HG03045 (cell line): Measurements from ENCODE around the gene SCYL2.
"Not testable (repeated sequence)": the region's sequence is repeated elsewhere in the genome, so short reads cannot be mapped to it uniquely, and the experiment has no call there.

Experiments
- ATAC-seq: cut with Tn5 transposase; IDR thresholded peaks from one replicate; pipeline ENCODE4 v1.9.1; 2021; ENCODE audit warnings: mild to moderate bottlenecking, moderate library complexity; ENCODE audit not compliant: unreplicated experiment

The SCYL2 gene

DNA sequence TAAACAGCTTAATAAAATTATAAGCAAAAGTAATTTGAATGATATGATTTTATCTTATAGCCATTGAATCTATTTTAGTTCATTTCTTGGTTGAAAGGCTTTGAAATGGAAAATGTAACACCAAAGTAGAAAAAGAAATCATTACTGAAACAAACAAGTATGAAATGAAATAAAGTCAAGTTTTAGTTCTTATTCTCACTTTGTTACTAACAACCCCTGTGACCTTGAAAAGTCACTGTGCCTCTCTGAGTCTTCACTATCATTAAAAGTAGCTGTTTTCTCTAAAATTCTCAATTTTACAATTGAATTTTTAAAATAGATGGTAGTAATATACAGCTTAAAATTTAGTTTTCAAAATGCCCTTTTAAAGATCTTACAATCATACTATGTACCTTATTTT lies 57.5 kb downstream of the SCYL2 start:
- no peak for ATAC-seq

GRCh38 chr12:100326208-100326607 lies 59.2 kb downstream of the SCYL2 start:
- ATAC-seq = no peak

DNA sequence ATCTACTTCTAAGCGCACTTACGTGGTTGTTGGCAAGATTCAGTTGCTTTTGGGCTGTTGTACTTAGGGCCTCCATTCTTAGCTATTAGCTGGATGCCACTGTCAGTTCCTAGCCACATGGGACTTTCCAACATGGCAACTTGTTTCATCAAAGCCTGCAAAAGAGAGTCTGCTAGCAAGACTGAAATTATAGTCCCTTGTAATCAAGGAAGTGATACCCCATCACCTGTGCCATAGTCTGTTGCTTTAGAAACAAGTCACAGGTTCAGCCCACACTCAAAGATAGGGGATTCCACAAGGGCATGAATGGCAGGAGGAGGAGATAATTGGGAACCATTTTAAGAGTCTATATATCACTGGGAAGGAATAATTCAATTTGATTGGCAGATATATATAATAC lies 62.8 kb downstream of the SCYL2 start:
- peak; percentile 83 for ATAC-seq

DNA sequence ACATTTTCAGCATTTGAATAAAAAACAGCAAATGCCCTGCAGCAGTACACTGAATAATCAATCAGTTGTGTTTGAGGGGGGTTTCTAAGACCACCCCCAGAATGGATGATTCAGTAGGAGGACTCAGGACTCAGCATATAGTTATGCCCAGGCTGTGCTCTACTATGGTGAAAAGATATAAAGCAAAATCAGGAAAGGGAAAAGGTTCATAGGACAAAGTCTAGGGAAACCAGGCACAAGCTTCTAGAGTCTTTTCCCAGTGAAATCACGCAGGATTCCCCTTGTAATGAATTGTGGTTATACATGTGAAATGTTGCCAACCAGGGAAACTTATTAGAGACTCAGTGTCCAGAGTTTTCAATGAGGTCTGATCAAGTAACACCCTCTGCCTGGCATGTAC lies 64.9 kb downstream of the SCYL2 start:
- no peak for ATAC-seq

- no peak for ATAC-seq
Measured at GRCh38 chr12:100332852-100333251, 65.9 kb downstream of the SCYL2 start.

DNA sequence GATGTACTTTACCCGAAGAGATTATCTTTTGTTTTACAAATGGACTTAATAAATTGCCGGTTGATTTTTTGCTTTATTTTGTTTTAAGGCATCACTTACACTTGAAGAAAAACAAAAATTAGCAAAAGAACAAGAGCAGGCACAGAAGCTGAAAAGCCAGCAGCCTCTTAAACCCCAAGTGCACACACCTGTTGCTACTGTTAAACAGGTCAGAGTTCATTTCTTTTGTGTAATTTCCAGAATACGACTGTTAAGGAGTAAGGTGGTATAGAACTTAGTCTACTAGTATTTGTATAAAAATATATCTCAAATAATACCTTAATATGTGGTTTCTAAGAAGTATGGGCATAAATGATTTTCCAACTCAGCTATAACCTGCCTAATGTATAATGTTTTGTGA lies 70.3 kb downstream of the SCYL2 start:
- ATAC-seq = no peak

DNA sequence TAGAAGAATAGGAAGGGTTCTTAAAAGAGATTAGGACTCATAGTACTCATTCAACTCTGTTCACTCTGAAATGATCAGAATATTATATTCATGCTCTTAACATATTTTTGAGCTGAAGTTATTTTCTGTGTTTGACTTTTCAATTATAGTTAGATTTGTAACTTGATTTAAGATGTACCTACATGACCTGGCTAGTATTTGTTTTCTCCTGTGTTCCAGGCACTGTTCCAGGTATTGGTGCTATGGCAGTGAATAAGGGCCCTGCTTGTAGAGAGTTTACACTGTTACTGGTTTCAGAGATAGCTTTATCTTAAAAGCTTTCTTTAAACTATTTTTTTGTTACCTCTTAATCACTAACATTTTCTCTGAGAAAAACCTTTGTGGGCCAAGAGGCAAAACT lies 70.8 kb downstream of the SCYL2 start:
- no peak for ATAC-seq

- no peak for ATAC-seq
Measured at GRCh38 chr12:100339071-100339470, 72.1 kb downstream of the SCYL2 start.

GRCh38 chr12:100342897-100343296 lies 75.9 kb downstream of the SCYL2 start:
- not testable (repeated sequence) for ATAC-seq

GRCh38 chr12:100344351-100344750 lies 77.4 kb downstream of the SCYL2 start:
- not testable (repeated sequence) for ATAC-seq

- ATAC-seq = no peak
Measured at GRCh38 chr12:100345020-100345767, 78.2 kb downstream of the SCYL2 start.

DNA sequence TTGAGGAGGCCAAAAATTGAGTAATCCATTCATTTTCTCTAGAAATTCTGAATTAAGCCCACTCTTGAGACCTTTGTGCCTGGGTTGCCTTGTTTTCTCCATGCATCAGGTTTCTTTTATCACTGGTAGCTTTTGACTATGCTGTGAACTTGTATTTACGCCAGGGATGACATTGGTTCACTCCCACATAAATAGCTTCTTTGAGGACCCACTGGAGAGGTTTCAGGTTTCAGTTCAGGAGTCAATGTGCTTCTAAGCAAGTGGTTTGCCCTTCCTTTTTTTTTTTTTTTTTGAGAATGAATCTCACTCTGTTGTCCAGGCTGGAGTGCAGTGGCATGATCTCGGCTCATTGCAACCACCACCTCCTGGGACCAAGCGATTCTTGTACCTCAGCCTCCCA lies 79.7 kb downstream of the SCYL2 start:
- no peak for ATAC-seq

DNA sequence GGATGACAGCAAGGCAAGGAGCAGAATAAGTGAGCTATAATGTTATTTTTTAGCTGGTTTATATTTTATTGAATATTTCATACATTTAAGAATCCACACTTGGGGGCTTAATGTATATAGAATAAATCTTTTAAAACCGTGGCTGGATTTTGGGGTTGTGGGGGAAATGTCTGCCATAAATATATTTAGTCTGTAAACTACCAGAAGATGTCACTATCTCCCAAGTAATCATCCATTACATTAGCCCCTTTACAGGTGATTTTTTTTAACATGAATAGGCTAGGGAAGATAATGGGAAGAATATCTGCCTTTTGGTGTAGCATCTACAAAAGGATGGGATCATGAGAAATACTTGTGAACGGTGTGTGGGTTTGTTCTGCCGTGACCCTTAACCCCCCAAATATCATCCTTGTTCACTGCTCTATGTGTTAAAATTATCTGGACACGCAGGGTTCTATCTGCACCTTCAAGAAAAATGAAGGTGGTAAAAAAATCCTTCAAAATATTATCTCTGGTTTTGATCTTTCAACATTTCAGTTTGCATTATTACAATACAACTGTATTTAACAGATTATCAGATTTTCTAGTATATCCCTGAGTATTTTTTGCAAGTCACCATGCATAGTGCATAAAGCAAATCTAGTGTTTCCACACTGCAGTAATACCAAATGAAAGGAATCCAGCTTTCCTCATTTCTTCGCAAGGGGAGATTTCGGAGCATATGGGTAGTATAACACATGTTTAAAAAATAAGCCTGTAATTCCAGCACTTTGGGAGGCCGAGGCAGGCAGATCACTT lies 81.9 kb downstream of the SCYL2 start:
- no peak for ATAC-seq

DNA sequence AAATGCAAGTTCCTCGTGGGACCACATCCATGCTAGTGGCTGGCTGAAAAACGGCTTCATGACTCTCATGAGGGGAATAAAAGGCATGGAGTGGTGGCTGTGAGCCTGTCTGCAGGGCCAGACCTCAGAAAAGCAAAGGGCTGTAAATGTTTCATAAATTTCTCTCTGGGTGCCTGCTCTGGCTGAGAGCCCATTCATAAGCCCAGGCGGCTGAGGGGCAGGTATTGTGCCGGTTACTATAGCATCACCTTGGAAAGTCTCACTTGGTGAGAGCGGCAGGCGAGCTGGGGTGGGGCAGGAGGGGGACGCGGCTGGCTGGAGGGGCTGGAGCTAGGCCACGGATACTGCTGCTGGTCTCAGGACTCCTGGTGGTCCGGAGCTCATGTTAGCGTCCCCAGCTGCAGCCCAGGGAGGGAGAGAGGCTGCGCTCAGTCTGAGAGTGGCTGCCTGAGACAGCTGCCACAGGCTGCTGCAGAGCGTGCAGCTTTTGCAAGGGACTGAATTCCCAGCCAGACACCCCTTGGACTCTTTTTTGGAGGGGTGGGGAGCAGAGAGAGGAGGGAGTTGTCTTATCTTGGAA lies 89.8 kb downstream of the SCYL2 start, which contains the start of gene SLC17A8:
Gene SLC17A8 (plus strand): TSS at position 431 of the 580 bp plus-strand sequence. CDS start 318 bp downstream, outside the sequence.
- no peak for ATAC-seq

GRCh38 chr12:100359248-100359647 lies 92.3 kb downstream of the SCYL2 start:
- ATAC-seq = no peak

GRCh38 chr12:100359822-100360221 lies 92.8 kb downstream of the SCYL2 start:
- no peak for ATAC-seq

DNA sequence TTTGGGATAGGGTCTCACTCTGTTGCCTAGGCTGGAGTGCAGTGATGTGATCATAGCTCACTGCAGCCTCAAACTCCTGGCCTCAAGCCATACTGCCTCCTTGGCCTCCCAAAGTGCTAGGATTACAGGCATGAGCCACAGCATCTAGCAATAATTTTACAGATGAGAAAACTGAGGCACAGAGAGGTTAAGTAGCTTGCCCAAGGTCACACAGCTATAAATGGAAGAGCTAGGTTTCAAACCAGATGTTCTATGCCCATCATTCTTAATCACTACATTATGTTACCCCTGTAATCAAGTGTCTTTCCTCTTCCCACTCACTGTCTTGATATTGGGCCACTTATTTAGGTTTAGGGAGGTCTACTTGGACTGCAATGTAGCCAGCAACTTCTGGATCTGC lies 93.5 kb downstream of the SCYL2 start:
- no peak for ATAC-seq

- ATAC-seq = no peak
Measured at GRCh38 chr12:100364324-100364723, 97.3 kb downstream of the SCYL2 start.

- ATAC-seq = no peak
Measured at GRCh38 chr12:100365411-100365810, 98.4 kb downstream of the SCYL2 start.

- no peak for ATAC-seq
Measured at GRCh38 chr12:100368066-100368465, 101.1 kb downstream of the SCYL2 start.

DNA sequence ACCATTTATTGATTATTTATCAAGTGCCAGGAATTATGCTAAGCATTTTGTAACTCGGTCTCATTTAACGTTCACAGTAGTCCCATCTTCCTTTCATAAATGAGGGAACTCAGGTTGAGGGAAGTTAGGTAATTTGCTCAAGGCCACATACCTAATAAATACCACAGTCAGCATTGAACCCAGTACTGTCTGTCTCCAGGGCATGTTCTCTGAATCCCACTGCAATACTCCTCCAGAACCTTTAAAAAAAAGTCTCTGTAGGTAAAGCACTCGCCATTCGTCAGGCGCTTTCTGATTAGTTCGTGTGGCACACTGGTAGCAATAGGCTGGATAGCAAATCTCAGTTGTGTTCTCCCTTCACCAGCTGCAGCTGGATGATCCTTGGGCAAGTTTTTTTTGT lies 104.2 kb downstream of the SCYL2 start:
- no peak for ATAC-seq
